GM21381 (cell line): ENCODE data around the gene TGFBRAP1.
"Not testable (repeated sequence)": the region's sequence is repeated elsewhere in the genome, so short reads cannot be mapped to it uniquely, and the experiment has no call there.

ENCODE experiments used
- ATAC-seq: cut with Tn5 transposase; IDR thresholded peaks from one replicate; pipeline ENCODE4 v1.9.1; 2021; ENCODE audit warnings: mild to moderate bottlenecking, moderate library complexity; ENCODE audit not compliant: unreplicated experiment

Gene TGFBRAP1

GRCh38 chr2:105361102-105361889 lies 31.8 kb upstream of the TGFBRAP1 start:
- no peak for ATAC-seq

GRCh38 chr2:105358593-105358992 lies 29.1 kb upstream of the TGFBRAP1 start:
- ATAC-seq, result no peak

- ATAC-seq, result no peak
These were observed 27.6 kb upstream of the TGFBRAP1 start for GRCh38 chr2:105357122-105357521.

GRCh38 chr2:105344704-105345345 lies 15.3 kb upstream of the TGFBRAP1 start:
- no peak for ATAC-seq

- no peak for ATAC-seq
These were observed 9.9 kb upstream of the TGFBRAP1 start for GRCh38 chr2:105339414-105339813.

GRCh38 chr2:105338020-105338385 lies 8.5 kb upstream of the TGFBRAP1 start:
- peak; percentile 7 for ATAC-seq

- peak; percentile 94 for ATAC-seq
These were observed 7.8 kb upstream of the TGFBRAP1 start, which contains the start of gene C2orf49 for GRCh38 chr2:105337122-105338019. Gene C2orf49, plus strand, starts transcription at chr2:105337540. Its CDS starts 48 bp downstream, at chr2:105337588.

- ATAC-seq, result no peak
These were observed 7.2 kb upstream of the TGFBRAP1 start for GRCh38 chr2:105336786-105337121.

GRCh38 chr2:105335469-105335868 lies 5.9 kb upstream of the TGFBRAP1 start:
- ATAC-seq, result no peak

- ATAC-seq, result no peak
These were observed 4.7 kb upstream of the TGFBRAP1 start for GRCh38 chr2:105334211-105334610.

GRCh38 chr2:105330681-105331375 lies 1.3 kb upstream of the TGFBRAP1 start:
- ATAC-seq, result no peak

- ATAC-seq, result no peak
These were observed 359 bp downstream of the TGFBRAP1 start for GRCh38 chr2:105329197-105329554.

- ATAC-seq, result no peak
These were observed 996 bp downstream of the TGFBRAP1 start for GRCh38 chr2:105328281-105329196.

GRCh38 chr2:105327690-105328089 lies 1.8 kb downstream of the TGFBRAP1 start:
- ATAC-seq, result no peak

GRCh38 chr2:105327271-105327670 lies 2.3 kb downstream of the TGFBRAP1 start:
- not testable (repeated sequence) for ATAC-seq

GRCh38 chr2:105325389-105325963 lies 4.1 kb downstream of the TGFBRAP1 start:
- no peak for ATAC-seq

- no peak for ATAC-seq
These were observed 4.8 kb downstream of the TGFBRAP1 start for GRCh38 chr2:105324732-105325131.

- no peak for ATAC-seq
These were observed 5.4 kb downstream of the TGFBRAP1 start for GRCh38 chr2:105324101-105324500.

- no peak for ATAC-seq
These were observed 6.4 kb downstream of the TGFBRAP1 start for GRCh38 chr2:105323111-105323510.
